H1 (cell line): Measurements from ENCODE around the gene SNAP25. TPM values are rescaled to one million over a fixed set of nuclear protein-coding genes. Genes with fewer than 3 reads are reported as not detected.

ENCODE experiments used
- KDM5A ChIP-seq: fragments of 200-600 bp; IDR thresholded peaks from 2 replicates; pipeline ENCODE4 v1.7.1; 2012; ENCODE audit warnings: mild to moderate bottlenecking, low read length, inconsistent platforms, mixed read lengths
- YY1 ChIP-seq: IDR thresholded peaks from 2 replicates; pipeline ENCODE4 v1.6.1; 2011; ENCODE audit warnings: low read depth, mild to moderate bottlenecking, low read length
- polyA plus RNA-seq, 7 experiments: library from polyadenylated mRNA; depleted of rRNA in 3 of 7; stranded (reverse) in 5 of 7; unstranded in 2 of 7; fragments of >200 nt in 5 of 7; fragments of 200-250 nt in 2 of 7; gene quantifications; 1 replicate in 5 of 7; 2 replicates in 1 of 7; 4 replicates in 1 of 7; pipeline versions ENCODE4 v1.2.1 to v1.2.3, GENCODE V29; 2011 to 2013; ENCODE audit warnings: missing spikeins in 2 of 7, mixed read lengths in 2 of 7
- total RNA-seq: library from RNA; stranded (reverse); fragmentation: NEBNext Ultra II Directional; extraction: Animal tissue kit (Norgen Biotek cat#: 25700); gene quantifications from 2 replicates; pipeline ENCODE4 v1.2.1, GENCODE V29; 2021

The SNAP25 gene
- total and polyA plus RNA-seq, 2 of the 8 experiments (the other 6 are each of a cell fraction or from before 2014, with no cell fraction given), result 0.51 to 0.52 TPM

DNA sequence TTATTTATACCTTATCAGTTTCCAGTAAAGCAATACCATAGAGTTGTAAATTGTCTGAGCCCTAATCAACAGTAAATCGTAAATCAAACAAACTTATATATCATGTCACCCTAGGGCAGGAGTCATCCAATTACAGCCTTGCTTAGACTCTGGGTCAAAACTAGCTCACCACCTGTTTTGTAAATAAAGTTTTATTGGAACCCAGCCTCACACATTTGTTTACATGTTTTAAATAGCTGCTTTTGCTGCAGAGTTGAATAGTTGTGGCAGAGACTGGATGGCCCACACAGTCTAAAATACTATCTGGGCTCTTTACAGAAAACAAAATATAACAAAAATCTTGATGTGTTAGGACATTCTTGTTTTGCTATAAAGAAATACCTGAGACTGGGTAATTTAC is 121.0 kb downstream of the SNAP25 start (continued):
- TF ChIP-seq YY1, result no peak
- TF ChIP-seq KDM5A, result no peak
